Cerebellar nuclear complex (tissue), 1 donor: ENCODE results near the gene APBB2.
"Not testable (repeated sequence)": the region's sequence is repeated elsewhere in the genome, so short reads cannot be mapped to it uniquely, and the experiment has no call there.

Source experiments
- DNase-seq, 2 experiments: peaks; one replicate each; lab custom pipeline; 2025; lab: John Stamatoyannopoulos, UW

Gene APBB2

GRCh38 chr4:41015016-41015675, 199.2 kb downstream of the APBB2 start:
- no peak for DNase-seq

- no peak for DNase-seq
Observed at GRCh38 chr4:41014158-41014557, 200.2 kb downstream of the APBB2 start.

GRCh38 chr4:41013746-41014145, 200.6 kb downstream of the APBB2 start:
- DNase-seq: no peak

- no peak for DNase-seq
Observed at GRCh38 chr4:41012911-41013310, 201.4 kb downstream of the APBB2 start.

GRCh38 chr4:41012293-41012692, 202.0 kb downstream of the APBB2 start:
- no peak for DNase-seq

- no peak for DNase-seq
Observed at GRCh38 chr4:41009411-41009810, 204.9 kb downstream of the APBB2 start.

GRCh38 chr4:41006141-41006540, 208.2 kb downstream of the APBB2 start:
- DNase-seq: no peak

- no peak for DNase-seq
Observed at GRCh38 chr4:41002309-41002708, 212.0 kb downstream of the APBB2 start.

GRCh38 chr4:41000356-41000755, 214.0 kb downstream of the APBB2 start:
- no peak for DNase-seq

- no peak for DNase-seq
Observed at GRCh38 chr4:40998675-40999358, 215.5 kb downstream of the APBB2 start.

- DNase-seq: no peak
Observed at GRCh38 chr4:40995850-40996249, 218.5 kb downstream of the APBB2 start.

- DNase-seq: not testable (repeated sequence)
Observed at GRCh38 chr4:40994321-40994720, 220.0 kb downstream of the APBB2 start.

- DNase-seq: not testable (repeated sequence)
Observed at GRCh38 chr4:40993296-40993693, 221.0 kb downstream of the APBB2 start.

GRCh38 chr4:40992472-40993295, 221.7 kb downstream of the APBB2 start:
- DNase-seq: no peak

GRCh38 chr4:40991908-40992307, 222.4 kb downstream of the APBB2 start:
- no peak for DNase-seq

GRCh38 chr4:40990899-40991265, 223.5 kb downstream of the APBB2 start:
- no peak for DNase-seq

GRCh38 chr4:40990236-40990898, 224.0 kb downstream of the APBB2 start:
- no peak for DNase-seq

GRCh38 chr4:40987151-40987550, 227.2 kb downstream of the APBB2 start:
- no peak for DNase-seq

- no peak for DNase-seq
Observed at GRCh38 chr4:40986375-40986774, 228.0 kb downstream of the APBB2 start.

- no peak for DNase-seq
Observed at GRCh38 chr4:40984051-40984450, 230.3 kb downstream of the APBB2 start.

GRCh38 chr4:40980318-40980883, 233.9 kb downstream of the APBB2 start:
- no peak for DNase-seq

- DNase-seq: no peak
Observed at GRCh38 chr4:40978548-40978947, 235.8 kb downstream of the APBB2 start.
